ENCODE data around the gene TRIM67. TPM values are rescaled to one million over a fixed set of nuclear protein-coding genes. Genes with fewer than 3 reads are reported as not detected.

TRIM67 gene
- total RNA-seq, 1 donor from 2014 or later, result not detected

GRCh38 chr1:231199868-231200267 is 38.0 kb downstream of the TRIM67 start:
- Histone ChIP-seq H3F3A (ENCODE audit: low read depth) (no peaks in the 10 kb centered on the region), H4K20me1 (ENCODE audit: low read depth) (no peaks in the 10 kb centered on the region), H3K27ac (no peak overlapping the region), H3K79me2 (ENCODE audit: low read depth) (no peaks in the 10 kb centered on the region), H3K9me3 (ENCODE audit: low read depth) (no peaks in the 10 kb centered on the region), H3K9ac (no peak overlapping the region), H3K4me1 (no peaks in the 10 kb centered on the region), H3K4me2 (no peak overlapping the region), H2AFZ (replicated peaks) (no peak overlapping the region), H3K36me3 (no peaks in the 10 kb centered on the region), H3K27me3 (peaks cover 55% of the 10 kb centered on the region), H3K4me3 (no peak overlapping the region)
- Mint-ChIP-seq H3K36me3 (no peaks in the 10 kb centered on the region), H3K4me1 (peaks cover 3% of the 10 kb centered on the region), H3K27ac (no peak overlapping the region), H3K9me3 (no peaks in the 10 kb centered on the region), H3K27me3 (ENCODE audit: insufficient read depth, low read depth) (peaks cover 17% of the 10 kb centered on the region), H3K4me3 (no peak overlapping the region)
- TF ChIP-seq EZH2 (IDR thresholded peaks at IDR 0.05) (no peak), EZH2phosphoT487 (IDR thresholded peaks at IDR 0.05) (no peak), CTCF (IDR thresholded peaks at IDR 0.05) (no peak)
- no peak for DNase-seq (ENCODE audit: low spot score)

- Histone ChIP-seq H3K79me2 (ENCODE audit: low read depth) (no peaks in the 10 kb centered on the region), H3K4me1 (no peaks in the 10 kb centered on the region), H3K4me3 (no peak overlapping the region), H2AFZ (replicated peaks) (no peak overlapping the region), H3K9me3 (ENCODE audit: low read depth) (no peaks in the 10 kb centered on the region), H3K27ac (no peak overlapping the region), H3F3A (ENCODE audit: low read depth) (no peaks in the 10 kb centered on the region), H3K4me2 (no peak overlapping the region), H3K27me3 (peaks cover 59% of the 10 kb centered on the region), H3K36me3 (no peaks in the 10 kb centered on the region), H4K20me1 (ENCODE audit: low read depth) (no peaks in the 10 kb centered on the region), H3K9ac (no peak overlapping the region)
- no peak for DNase-seq (ENCODE audit: low spot score)
- Mint-ChIP-seq H3K4me1 (peaks cover 4% of the 10 kb centered on the region), H3K27me3 (ENCODE audit: insufficient read depth, low read depth) (peaks cover 18% of the 10 kb centered on the region), H3K27ac (no peak overlapping the region), H3K4me3 (peak overlapping the region; percentile 39), H3K36me3 (no peaks in the 10 kb centered on the region), H3K9me3 (no peaks in the 10 kb centered on the region)
- TF ChIP-seq EZH2phosphoT487 (IDR thresholded peaks at IDR 0.05) (no peak), EZH2 (IDR thresholded peaks at IDR 0.05) (no peak), CTCF (IDR thresholded peaks at IDR 0.05) (no peak)
These were observed 38.7 kb downstream of the TRIM67 start for GRCh38 chr1:231200388-231201031.

- DNase-seq (ENCODE audit: low spot score), result no peak
- Mint-ChIP-seq H3K4me3 (no peak overlapping the region), H3K4me1 (peaks cover 4% of the 10 kb centered on the region), H3K9me3 (no peaks in the 10 kb centered on the region), H3K36me3 (no peaks in the 10 kb centered on the region), H3K27me3 (ENCODE audit: insufficient read depth, low read depth) (peaks cover 17% of the 10 kb centered on the region), H3K27ac (no peak overlapping the region)
- Histone ChIP-seq H3K27ac (no peak overlapping the region), H3F3A (ENCODE audit: low read depth) (no peaks in the 10 kb centered on the region), H3K9ac (no peak overlapping the region), H3K4me2 (no peak overlapping the region), H4K20me1 (ENCODE audit: low read depth) (no peaks in the 10 kb centered on the region), H2AFZ (replicated peaks) (no peak overlapping the region), H3K9me3 (ENCODE audit: low read depth) (no peaks in the 10 kb centered on the region), H3K4me3 (no peak overlapping the region), H3K36me3 (no peaks in the 10 kb centered on the region), H3K4me1 (no peaks in the 10 kb centered on the region), H3K27me3 (peaks cover 63% of the 10 kb centered on the region), H3K79me2 (ENCODE audit: low read depth) (no peaks in the 10 kb centered on the region)
- TF ChIP-seq CTCF (IDR thresholded peaks at IDR 0.05), result no peak
- TF ChIP-seq EZH2 (IDR thresholded peaks at IDR 0.05), result no peak
- TF ChIP-seq EZH2phosphoT487 (IDR thresholded peaks at IDR 0.05), result no peak
These were observed 39.6 kb downstream of the TRIM67 start for GRCh38 chr1:231201375-231201978.
